ENCODE results near the gene SLC25A21. TPM values are rescaled to one million over a fixed set of nuclear protein-coding genes. Genes with fewer than 3 reads are reported as not detected.

SLC25A21 gene
- total and polyA plus RNA-seq, 9 donors: 0.57 to 1.6 (median 1.1) TPM; not detected in 1

DNA sequence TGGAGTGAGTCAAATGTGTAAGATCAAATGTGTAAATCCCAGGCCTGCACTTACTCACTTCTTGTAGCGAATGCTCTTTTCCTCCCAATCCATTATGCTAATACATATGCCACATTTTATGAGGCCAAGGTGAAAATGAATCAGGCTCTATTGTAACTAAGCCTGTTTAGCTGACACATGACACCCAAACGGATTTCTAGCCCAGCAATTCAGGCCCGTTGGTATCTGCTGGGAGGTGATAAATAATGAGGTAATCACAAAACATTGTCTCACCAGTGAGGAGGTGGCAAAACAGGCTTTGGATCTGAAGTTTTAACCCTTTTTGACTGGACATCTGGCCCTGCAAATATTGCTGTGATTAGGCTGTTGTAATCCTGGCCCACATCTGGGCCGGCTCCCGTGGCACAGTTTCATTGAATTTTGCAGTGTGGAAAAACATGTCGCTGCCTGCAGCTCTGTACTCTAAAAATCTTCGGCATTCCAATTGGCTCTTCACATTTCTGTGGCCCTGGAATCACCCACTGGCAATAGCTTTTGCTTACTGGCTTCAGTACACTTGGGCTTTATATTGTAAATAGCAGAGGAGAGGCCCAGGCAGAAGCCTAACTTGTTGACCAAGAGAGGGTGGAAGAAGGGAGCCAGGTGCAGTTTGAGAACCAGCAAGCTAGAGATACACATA lies 404.7 kb downstream of the SLC25A21 start:
- no peak for TF ChIP-seq EP300 (IDR thresholded peaks at IDR 0.05)
- TF ChIP-seq, protein P1, sequence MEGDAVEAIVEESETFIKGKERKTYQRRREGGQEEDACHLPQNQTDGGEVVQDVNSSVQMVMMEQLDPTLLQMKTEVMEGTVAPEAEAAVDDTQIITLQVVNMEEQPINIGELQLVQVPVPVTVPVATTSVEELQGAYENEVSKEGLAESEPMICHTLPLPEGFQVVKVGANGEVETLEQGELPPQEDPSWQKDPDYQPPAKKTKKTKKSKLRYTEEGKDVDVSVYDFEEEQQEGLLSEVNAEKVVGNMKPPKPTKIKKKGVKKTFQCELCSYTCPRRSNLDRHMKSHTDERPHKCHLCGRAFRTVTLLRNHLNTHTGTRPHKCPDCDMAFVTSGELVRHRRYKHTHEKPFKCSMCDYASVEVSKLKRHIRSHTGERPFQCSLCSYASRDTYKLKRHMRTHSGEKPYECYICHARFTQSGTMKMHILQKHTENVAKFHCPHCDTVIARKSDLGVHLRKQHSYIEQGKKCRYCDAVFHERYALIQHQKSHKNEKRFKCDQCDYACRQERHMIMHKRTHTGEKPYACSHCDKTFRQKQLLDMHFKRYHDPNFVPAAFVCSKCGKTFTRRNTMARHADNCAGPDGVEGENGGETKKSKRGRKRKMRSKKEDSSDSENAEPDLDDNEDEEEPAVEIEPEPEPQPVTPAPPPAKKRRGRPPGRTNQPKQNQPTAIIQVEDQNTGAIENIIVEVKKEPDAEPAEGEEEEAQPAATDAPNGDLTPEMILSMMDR (IDR thresholded peaks at IDR 0.05): no peak
- Histone ChIP-seq H3K4me1 (ENCODE audit: insufficient read depth) (no peaks in the 10 kb centered on the region), H3K27me3 (no peaks in the 10 kb centered on the region), H3K36me3 (no peaks in the 10 kb centered on the region), H3K9me3 (no peaks in the 10 kb centered on the region), H3K4me3 (no peak overlapping the region), H3K27ac (no peak overlapping the region)
- 45 to 57% (median 51%) methylated on average over 7 of the region's 7 CpGs for whole genome bisulfite sequencing, 3 donors
- no peak for DNase-seq
- intact Hi-C loops (cut with DNase I): no loop called here

DNA sequence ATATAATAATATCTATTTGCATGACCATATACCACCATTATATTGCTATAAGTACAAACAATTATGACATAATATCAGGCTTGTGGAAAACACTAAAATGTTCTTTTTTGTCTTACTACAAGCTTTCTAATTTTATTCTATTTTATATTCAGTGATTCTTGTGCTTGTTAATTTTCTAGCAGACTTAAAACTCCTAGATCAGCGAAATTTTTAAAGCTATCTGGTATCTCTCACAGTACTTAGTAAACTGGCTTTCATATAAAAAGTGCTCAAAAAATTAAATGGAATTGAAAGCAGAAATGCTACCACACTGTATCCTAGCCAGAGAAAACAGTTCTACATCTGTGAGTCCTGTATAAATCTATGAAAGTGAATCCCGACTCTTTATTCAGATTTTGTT lies 405.4 kb downstream of the SLC25A21 start:
- DNase-seq: no peak
- no peaks in the 10 kb centered on the region for H3K4me1 ChIP-seq (ENCODE audit: insufficient read depth)
- H3K9me3 ChIP-seq: no peaks in the 10 kb centered on the region
- intact Hi-C loops (cut with DNase I): no loop called here
- H3K36me3 ChIP-seq: no peaks in the 10 kb centered on the region
- no peak overlapping the region for H3K4me3 ChIP-seq
- H3K27ac ChIP-seq: no peak overlapping the region
- TF ChIP-seq POLR2A (IDR thresholded peaks at IDR 0.05): no peak
- TF ChIP-seq EP300 (IDR thresholded peaks at IDR 0.05): no peak
- TF ChIP-seq, protein P1 (IDR thresholded peaks at IDR 0.05): no peak
- H3K27me3 ChIP-seq: no peaks in the 10 kb centered on the region
- WGBS, 3 donors: 82 to 88% (median 83%) methylated on average over 2 of the region's 2 CpGs

DNA sequence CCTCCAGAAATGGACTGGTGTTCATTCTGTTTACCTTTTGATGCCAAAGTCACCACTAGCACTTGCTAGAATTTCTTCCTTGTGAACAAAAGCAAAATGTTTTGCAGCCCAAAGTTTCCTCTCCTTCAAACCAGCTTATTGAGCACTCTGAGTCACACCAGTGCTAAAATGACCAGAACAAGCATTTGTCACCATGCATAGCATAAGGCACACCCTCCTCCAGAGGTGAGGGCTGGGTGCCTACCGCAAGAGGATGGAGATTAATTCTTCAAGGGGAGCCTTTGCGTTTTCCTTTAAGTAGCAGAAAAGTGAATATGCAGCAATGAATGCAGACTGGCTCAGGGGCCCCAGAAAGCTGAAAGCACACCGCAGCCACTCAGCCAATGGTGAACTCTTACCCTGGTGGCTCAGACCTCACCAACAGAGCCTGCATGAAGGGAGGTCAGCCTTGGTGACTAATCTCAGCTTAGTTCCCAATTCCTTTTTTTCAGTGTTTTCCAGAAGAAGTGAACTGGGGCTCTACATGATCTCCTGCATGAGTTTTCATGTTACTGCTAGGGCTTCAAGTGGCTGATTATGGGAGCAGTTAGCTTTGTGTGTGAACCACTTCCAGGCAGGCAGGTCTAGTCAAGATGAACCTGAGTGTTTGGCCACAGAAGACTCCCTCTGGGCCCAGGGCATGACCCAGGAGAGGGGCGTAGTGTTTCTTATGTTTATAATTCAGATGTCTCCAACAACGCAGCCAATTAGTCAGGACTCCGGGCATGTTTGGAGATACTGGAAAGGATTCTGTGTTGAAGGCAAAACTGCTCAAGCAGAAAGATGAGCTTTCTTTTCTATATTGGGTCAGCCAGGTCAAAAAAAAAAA lies 414.4 kb downstream of the SLC25A21 start:
- Histone ChIP-seq H3K9me3 (no peaks in the 10 kb centered on the region), H3K4me3 (no peak overlapping the region), H3K36me3 (no peaks in the 10 kb centered on the region), H3K27me3 (no peaks in the 10 kb centered on the region), H3K27ac (no peak overlapping the region), H3K4me1 (ENCODE audit: insufficient read depth) (no peaks in the 10 kb centered on the region)
- WGBS, 3 donors: 56 to 76% (median 57%) methylated on average over 6 of the region's 6 CpGs
- DNase-seq: no peak
- intact Hi-C loops (cut with DNase I): no loop called here
- TF ChIP-seq POLR2A (IDR thresholded peaks at IDR 0.05) (no peak), EP300 (IDR thresholded peaks at IDR 0.05) (no peak)
- TF ChIP-seq, protein P1 (IDR thresholded peaks at IDR 0.05): no peak

DNA sequence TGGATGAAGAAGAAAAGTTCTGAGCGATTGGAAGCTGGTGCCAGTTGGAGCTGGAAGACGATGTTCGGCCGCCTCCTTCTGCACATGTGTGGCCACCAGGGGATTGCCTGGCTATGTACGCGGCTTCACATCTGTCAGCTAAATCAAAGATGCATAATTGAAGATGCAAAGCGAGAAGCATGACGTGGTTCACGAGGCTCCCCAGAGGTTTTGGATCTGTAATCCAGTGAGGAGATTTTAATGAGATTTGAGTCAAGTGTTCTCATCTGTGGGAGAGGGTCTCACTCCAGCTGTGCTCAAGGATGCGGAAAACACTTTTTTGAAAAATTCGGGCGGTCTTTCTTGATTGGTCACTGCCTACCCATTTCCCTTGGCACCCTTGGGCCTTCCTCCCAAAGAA lies 416.2 kb downstream of the SLC25A21 start:
- H3K4me3 ChIP-seq: no peak overlapping the region
- 90 to 93% (median 92%) methylated on average over 12 of the region's 12 CpGs for WGBS, 3 donors
- no peaks in the 10 kb centered on the region for H3K9me3 ChIP-seq
- intact Hi-C loops (cut with DNase I): no loop called here
- DNase-seq: no peak
- H3K27ac ChIP-seq: no peak overlapping the region
- H3K36me3 ChIP-seq: no peaks in the 10 kb centered on the region
- no peaks in the 10 kb centered on the region for H3K27me3 ChIP-seq
- H3K4me1 ChIP-seq (ENCODE audit: insufficient read depth): no peaks in the 10 kb centered on the region
- no peak for TF ChIP-seq POLR2A (IDR thresholded peaks at IDR 0.05)
- TF ChIP-seq, protein P1 (IDR thresholded peaks at IDR 0.05): no peak
- TF ChIP-seq EP300 (IDR thresholded peaks at IDR 0.05): no peak

Data from ovary (tissue), 9 donors.